Heart left ventricle (tissue), 16 donors: Measurements from ENCODE around the gene IGF2BP1. TPM values are rescaled to one million over a fixed set of nuclear protein-coding genes. Genes with fewer than 3 reads are reported as not detected.
"Not testable (repeated sequence)": the region's sequence is repeated elsewhere in the genome, so short reads cannot be mapped to it uniquely, and the experiment has no call there.

Experiments used
- ATAC-seq, 4 donors: fragments of 200-7000 bp; cut with Tn5 transposase; one replicate each; pipeline ENCODE4 v1.9.1; 2020 to 2022; ENCODE audit warnings: moderate library complexity in 4 of 4, mild to moderate bottlenecking in 3 of 4, moderate number of reproducible peaks in 1 of 4
- DNase-seq, 5 donors: peaks; one replicate each; pipeline ENCODE4 v3.0.0-alpha.2; 2020
- H3K27ac ChIP-seq, 12 donors: fragments of 200-600 bp; sonication (generic) in 4 of 12; one replicate each; pipeline versions ENCODE4 v1.5.0 to v1.8.0; 2016 to 2022; ENCODE audit warnings: mild to moderate bottlenecking in 2 of 12
- H3K27me3 ChIP-seq, 9 donors: fragments of 200-600 bp; sonication (generic) in 2 of 9; one replicate each; pipeline versions ENCODE4 v1.5.1 to v1.8.0; 2016 to 2022; ENCODE audit warnings: mild to moderate bottlenecking in 3 of 9
- H3K36me3 ChIP-seq, 9 donors: fragments of 200-600 bp; sonication (generic) in 2 of 9; one replicate each; pipeline versions ENCODE4 v1.5.0 to v1.8.0; 2018 to 2022; ENCODE audit warnings: mild to moderate bottlenecking in 2 of 9
- H3K4me1 ChIP-seq, 12 donors: fragments of 200-600 bp; sonication (generic) in 4 of 12; one replicate each; pipeline versions ENCODE4 v1.5.0 to v1.8.0; 2016 to 2022; ENCODE audit warnings: mild to moderate bottlenecking in 3 of 12
- H3K4me3 ChIP-seq, 12 donors: fragments of 200-600 bp; sonication (generic) in 4 of 12; one replicate each; pipeline versions ENCODE4 v1.5.0 to v1.8.0; 2017 to 2022; ENCODE audit warnings: mild to moderate bottlenecking in 9 of 12, moderate library complexity in 4 of 12
- H3K9me3 ChIP-seq, 12 donors: fragments of 200-600 bp; sonication (generic) in 4 of 12; one replicate each; pipeline versions ENCODE4 v1.5.0 to v1.8.0; 2016 to 2022; ENCODE audit warnings: mild to moderate bottlenecking in 1 of 12
- POLR2A ChIP-seq, 2 donors: fragments of 450-650 bp; IDR thresholded peaks; one replicate each; pipeline ENCODE4 v1.6.1; 2017; ENCODE audit warnings: antibody characterized with exemption in 2 of 2, mild to moderate bottlenecking in 2 of 2, moderate library complexity in 2 of 2
- WGBS, 4 donors: extraction: QIAGEN DNeasy Blood & Tissue Kit in 2 of 4; methylation state at CpG; one replicate each; pipeline versions ENCODE4 v1.1.5 to v1.1.7; 2013 to 2018; 5-methylcytosine and 5-hydroxymethylcytosine counted together
- intact Hi-C, 10 donors: fragments of 100-400 bp; cut with DNase I; formaldehyde crosslinking; loops; one replicate each; pipeline versions ENCODE4 v1.11.1 to v1.14.2; 2022
- polyA plus RNA-seq, 2 donors: library from polyadenylated mRNA; stranded (reverse); fragments of 200-250 nt; gene quantifications; one replicate each; pipeline ENCODE4 v1.2.3, GENCODE V29; 2013
- total RNA-seq, 9 donors: library from RNA; depleted of rRNA in 2 of 9; stranded (reverse); fragments of >200 nt in 2 of 9; fragmentation: NEBNext Ultra II Directional in 3 of 9; extraction: Animal tissue kit (Norgen Biotek cat#: 25700) in 3 of 9; gene quantifications; one replicate each; pipeline versions ENCODE4 v1.1.0 to v1.2.4, GENCODE V29; 2016 to 2023
- TF ChIP-seq, protein P1 (sequence below), 12 donors: fragments of 200-600 bp; sonication (generic) in 4 of 12; IDR thresholded peaks; one replicate each; pipeline versions ENCODE4 v1.5.0 to v1.8.0; 2018 to 2022; ENCODE audit warnings: antibody characterized with exemption in 12 of 12, mild to moderate bottlenecking in 5 of 12
- donor health status: ischemic (EF 13 %, LVEDD 7.1; RV severe dilation, severe dysfunction).
- donor health status: healthy with polysubstance abuse.
- donor health status: DM: no; HTN: yes; CAD: no.
- donor health status: DM: no; HTN: no; CAD: no.
- donor health status: ischemic (EF 25% LVEDD 6.9; RV normal size, moderate dysfunction).
- donor health status: ischemic (EF 25% LVEDD 5.7; RV mildly dilated, moderate dysfunction).
- donor health status: healthy.
- donor health status: DM: yes; HTN: yes; CAD: no.
- donor health status: ischemic (EF 35%, LVEDD 5.7; RV mildly dilated, moderate dysfunction).
- donor health status: nonischemic (EF 11% LVEDD 7.7; RV severe dilation, severe dysfunction).
- donor health status: DM: yes; HTN: yes; CAD: no.
- donor health status: PGD.
- donor health status: ischemic (EF 29% LVEDD 5.4; RV normal size, mild dysfunction).
- donor health status: nonischemic (EF 23%, LVEDD 6.1; RV moderate dilation, normal function).

The IGF2BP1 gene
- total and polyA plus RNA-seq, 11 donors: 0.01 TPM; not detected in 10

DNA sequence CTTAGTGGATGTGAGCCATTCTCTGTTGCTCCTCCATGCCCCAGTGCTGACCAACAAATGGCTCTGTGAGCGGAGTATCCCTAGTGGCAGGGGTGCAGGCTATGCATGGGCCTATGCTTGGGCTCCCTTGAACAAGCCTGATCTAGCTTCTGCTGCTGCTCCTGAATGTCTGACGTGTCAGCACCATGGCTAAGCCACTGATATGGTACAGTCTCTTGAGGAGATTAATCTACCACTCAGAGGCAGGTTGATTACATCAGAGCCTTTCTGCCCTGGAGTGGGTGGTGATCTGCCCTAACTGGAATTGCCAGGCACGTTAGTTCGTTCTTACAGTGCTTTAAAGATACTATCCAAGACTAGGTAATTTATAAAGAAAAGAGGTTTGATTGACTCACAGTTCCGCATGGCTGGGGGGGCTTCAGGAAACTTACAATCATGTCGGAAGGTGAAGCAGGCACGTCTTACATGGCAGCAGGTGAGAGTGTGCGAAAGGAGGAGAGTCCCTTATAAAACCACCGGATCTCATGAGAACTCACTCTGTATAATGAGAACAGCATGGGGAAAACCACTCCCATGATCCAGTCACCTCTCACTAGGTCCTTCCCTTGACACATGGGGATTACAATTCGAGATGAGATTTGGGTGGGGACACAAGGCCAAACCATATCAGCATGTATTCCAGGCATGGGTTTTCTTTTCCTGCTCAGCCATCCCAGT, 93.9 kb downstream of the IGF2BP1 start:
- Histone ChIP-seq H3K4me3 (no peak overlapping the region), H3K9me3 (no peaks in the 10 kb centered on the region), H3K4me1 (no peaks in the 10 kb centered on the region), H3K36me3 (no peaks in the 10 kb centered on the region), H3K27ac (no peak overlapping the region), H3K27me3 (peaks cover 0 to 29% (median 1%) of the 10 kb centered on the region in 9 donors)
- no peak for TF ChIP-seq POLR2A (IDR thresholded peaks at IDR 0.05)
- TF ChIP-seq, protein P1, sequence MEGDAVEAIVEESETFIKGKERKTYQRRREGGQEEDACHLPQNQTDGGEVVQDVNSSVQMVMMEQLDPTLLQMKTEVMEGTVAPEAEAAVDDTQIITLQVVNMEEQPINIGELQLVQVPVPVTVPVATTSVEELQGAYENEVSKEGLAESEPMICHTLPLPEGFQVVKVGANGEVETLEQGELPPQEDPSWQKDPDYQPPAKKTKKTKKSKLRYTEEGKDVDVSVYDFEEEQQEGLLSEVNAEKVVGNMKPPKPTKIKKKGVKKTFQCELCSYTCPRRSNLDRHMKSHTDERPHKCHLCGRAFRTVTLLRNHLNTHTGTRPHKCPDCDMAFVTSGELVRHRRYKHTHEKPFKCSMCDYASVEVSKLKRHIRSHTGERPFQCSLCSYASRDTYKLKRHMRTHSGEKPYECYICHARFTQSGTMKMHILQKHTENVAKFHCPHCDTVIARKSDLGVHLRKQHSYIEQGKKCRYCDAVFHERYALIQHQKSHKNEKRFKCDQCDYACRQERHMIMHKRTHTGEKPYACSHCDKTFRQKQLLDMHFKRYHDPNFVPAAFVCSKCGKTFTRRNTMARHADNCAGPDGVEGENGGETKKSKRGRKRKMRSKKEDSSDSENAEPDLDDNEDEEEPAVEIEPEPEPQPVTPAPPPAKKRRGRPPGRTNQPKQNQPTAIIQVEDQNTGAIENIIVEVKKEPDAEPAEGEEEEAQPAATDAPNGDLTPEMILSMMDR (IDR thresholded peaks at IDR 0.05): no peak
- intact Hi-C loops: no loop called here
- no peak for ATAC-seq
- 66 to 72% (median 68%) methylated on average over 10 of the region's 10 CpGs for WGBS, 4 donors
- no peak for DNase-seq

DNA sequence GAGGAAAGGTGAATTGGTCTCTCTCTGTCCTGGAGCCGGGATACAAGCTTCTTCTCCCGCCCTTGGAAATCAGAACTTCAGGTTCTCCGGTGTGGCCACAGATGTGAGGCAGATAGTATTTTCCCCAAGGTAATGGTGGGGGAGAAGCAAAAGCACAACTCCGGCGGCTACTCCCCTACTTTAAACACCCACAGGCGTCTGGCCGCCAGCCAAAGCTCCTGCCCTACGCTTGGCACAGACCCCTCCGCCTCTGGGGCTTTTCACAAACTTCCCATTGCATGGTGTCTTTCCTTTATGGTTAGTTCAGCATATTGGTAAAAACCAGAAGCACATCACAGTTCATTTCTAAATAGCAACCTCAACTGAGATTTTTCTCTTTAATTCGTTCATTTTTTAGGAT, 95.9 kb downstream of the IGF2BP1 start:
- Histone ChIP-seq H3K9me3 (no peaks in the 10 kb centered on the region), H3K4me1 (no peaks in the 10 kb centered on the region), H3K36me3 (no peaks in the 10 kb centered on the region), H3K27ac (no peak overlapping the region), H3K4me3 (no peak overlapping the region), H3K27me3 (peaks cover 0 to 19% (median 0%) of the 10 kb centered on the region in 9 donors)
- ATAC-seq (no peak), DNase-seq (no peak)
- intact Hi-C loops: no loop called here
- TF ChIP-seq, protein P1 (IDR thresholded peaks at IDR 0.05): no peak
- no peak for TF ChIP-seq POLR2A (IDR thresholded peaks at IDR 0.05)
- 62 to 69% (median 67%) methylated on average over 10 of the region's 10 CpGs for WGBS, 4 donors

DNA sequence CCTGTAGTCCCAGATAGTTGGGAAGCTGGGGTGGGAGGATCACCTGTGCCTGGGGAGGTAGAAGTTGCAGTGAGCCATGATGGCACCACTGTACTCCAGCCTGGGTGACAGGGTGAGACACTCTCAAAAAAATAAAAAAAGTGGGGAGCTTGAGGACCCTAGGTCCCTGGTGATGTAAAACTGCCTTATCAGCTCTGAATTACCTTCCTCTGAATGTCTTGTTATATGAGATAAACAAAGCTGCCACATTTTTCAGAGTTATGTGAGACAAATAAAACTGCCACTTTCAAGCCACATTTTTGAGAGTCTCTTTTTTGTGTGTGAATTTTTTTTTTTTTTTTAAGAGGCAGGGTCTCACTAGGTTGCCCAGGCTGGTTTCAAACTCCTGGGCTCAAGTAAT, 103.4 kb downstream of the IGF2BP1 start:
- H3K36me3 ChIP-seq: no peaks in the 10 kb centered on the region
- no peak overlapping the region for H3K4me3 ChIP-seq
- no peaks in the 10 kb centered on the region for H3K4me1 ChIP-seq
- intact Hi-C loops: no loop called here
- no peaks in the 10 kb centered on the region for H3K9me3 ChIP-seq
- TF ChIP-seq, protein P1 (IDR thresholded peaks at IDR 0.05): no peak
- TF ChIP-seq POLR2A (IDR thresholded peaks at IDR 0.05): no peak
- H3K27ac ChIP-seq: no peak overlapping the region
- peaks cover 0 to 23% (median 4%) of the 10 kb centered on the region in 9 donors for H3K27me3 ChIP-seq
- ATAC-seq: no peak
- no peak for DNase-seq

DNA sequence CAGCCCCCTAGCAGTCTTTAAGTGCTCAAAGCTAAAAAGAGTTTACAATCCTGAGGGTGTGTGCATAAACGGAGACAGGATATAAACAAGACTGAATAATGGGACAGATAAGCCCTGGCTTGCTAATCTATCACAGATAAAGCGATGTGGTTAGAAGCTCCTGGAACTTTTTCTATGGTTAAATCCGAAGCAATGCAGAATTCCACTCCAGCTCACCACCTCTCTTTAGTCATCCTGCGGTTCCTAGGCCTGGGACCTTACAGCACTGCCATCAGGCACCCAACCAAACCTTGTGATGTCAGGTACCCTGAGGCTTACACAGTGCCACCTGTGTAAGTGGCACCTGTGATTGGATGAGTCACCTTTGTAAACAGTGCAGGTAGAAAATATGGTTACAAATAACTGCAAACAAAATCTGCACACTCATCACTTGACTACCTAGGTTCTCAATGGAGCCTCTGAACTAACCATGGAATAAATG, 103.9 kb downstream of the IGF2BP1 start:
- no peaks in the 10 kb centered on the region for H3K36me3 ChIP-seq
- no peak for TF ChIP-seq POLR2A (IDR thresholded peaks at IDR 0.05)
- TF ChIP-seq, protein P1 (IDR thresholded peaks at IDR 0.05): no peak
- no peak overlapping the region for H3K4me3 ChIP-seq
- H3K27me3 ChIP-seq: peaks cover 0 to 22% (median 4%) of the 10 kb centered on the region in 9 donors
- no peaks in the 10 kb centered on the region for H3K9me3 ChIP-seq
- H3K27ac ChIP-seq: no peak overlapping the region
- DNase-seq (no peak), ATAC-seq (no peak)
- 53 to 60% (median 57%) methylated on average over 4 of the region's 4 CpGs for WGBS, 4 donors
- intact Hi-C loops: no loop called here
- no peaks in the 10 kb centered on the region for H3K4me1 ChIP-seq

DNA sequence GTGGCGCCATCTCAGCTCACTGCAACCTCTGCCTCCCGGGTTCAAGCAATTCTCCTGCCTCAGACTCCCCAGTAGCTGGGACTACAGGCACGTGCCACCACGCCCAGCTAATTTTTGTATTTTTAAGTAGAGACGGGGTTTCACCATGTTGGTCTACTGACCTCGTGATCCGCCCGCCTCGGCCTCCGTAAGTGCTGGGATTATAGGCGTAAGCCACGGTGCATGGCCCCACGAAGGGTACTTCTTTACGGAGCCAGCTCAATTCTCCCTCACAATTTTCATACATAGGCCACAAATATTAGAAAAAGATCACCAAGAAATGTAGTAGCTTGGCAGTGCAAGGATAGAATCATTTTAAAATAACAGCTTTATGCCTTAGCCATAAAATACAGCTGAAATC, 106.2 kb downstream of the IGF2BP1 start:
- intact Hi-C loops, ATAC-seq, DNase-seq, H3K36me3 ChIP-seq, H3K27ac ChIP-seq, H3K4me3 ChIP-seq, H3K9me3 ChIP-seq, H3K4me1 ChIP-seq: not testable (repeated sequence)
- H3K27me3 ChIP-seq: peaks cover 0 to 13% (median 4%) of the 10 kb centered on the region in 9 donors
- 94 to 96% (median 95%) methylated on average over 14 of the region's 14 CpGs for WGBS, 4 donors
